Esophagus (tissue), 2 donors: Measurements from ENCODE around the gene KANK2. TPM values are rescaled to one million over a fixed set of nuclear protein-coding genes. Genes with fewer than 3 reads are reported as not detected.
"Not testable (repeated sequence)": the region's sequence is repeated elsewhere in the genome, so short reads cannot be mapped to it uniquely, and the experiment has no call there.

Experiments used
- H3K27ac ChIP-seq, 2 donors: one replicate each; pipeline ENCODE4 v1.5.1; 2013; ENCODE audit warnings: low read depth in 2 of 2, mild to moderate bottlenecking in 2 of 2, inconsistent platforms in 1 of 2, low read length in 1 of 2, moderate library complexity in 1 of 2
- H3K27me3 ChIP-seq, 2 donors: one replicate each; pipeline ENCODE4 v1.6.1; 2013; ENCODE audit warnings: low read length in 2 of 2, control low read depth in 1 of 2, mild to moderate bottlenecking in 1 of 2; ENCODE audit not compliant: insufficient read depth in 2 of 2, control insufficient read depth in 1 of 2
- H3K36me3 ChIP-seq, 2 donors: one replicate each; pipeline ENCODE4 v1.6.1; 2013; ENCODE audit warnings: low read length in 1 of 2; ENCODE audit not compliant: control insufficient read depth in 2 of 2, insufficient read depth in 2 of 2
- H3K4me1 ChIP-seq, 2 donors: one replicate each; pipeline ENCODE4 v1.6.1; 2013; ENCODE audit warnings: low read length in 1 of 2; ENCODE audit not compliant: control insufficient read depth in 2 of 2, insufficient read depth in 2 of 2
- H3K4me3 ChIP-seq, 2 donors: one replicate each; pipeline ENCODE4 v1.5.1; 2013; ENCODE audit warnings: low read length in 2 of 2, mild to moderate bottlenecking in 2 of 2, low read depth in 1 of 2, moderate library complexity in 1 of 2
- H3K9me3 ChIP-seq, 2 donors: one replicate each; pipeline ENCODE4 v1.6.1; 2013; ENCODE audit warnings: mild to moderate bottlenecking in 2 of 2, low read depth in 1 of 2, low read length in 1 of 2, moderate library complexity in 1 of 2; ENCODE audit not compliant: control insufficient read depth in 2 of 2, insufficient read depth in 1 of 2
- WGBS, 2 donors: extraction: QIAGEN DNeasy Blood & Tissue Kit; methylation state at CpG; one replicate each; pipeline ENCODE4 v1.1.7; 2013; 5-methylcytosine and 5-hydroxymethylcytosine counted together
- polyA plus RNA-seq, 2 donors: library from polyadenylated mRNA; stranded (reverse); fragments of 200-250 nt; gene quantifications; one replicate each; pipeline ENCODE4 v1.2.3, GENCODE V29; 2013
- donor health status: healthy with polysubstance abuse.
- donor health status: Bipolar disorder and iron deficiency.

Gene KANK2
- polyA plus RNA-seq, 2 donors = 33.1 to 53.9 TPM

GRCh38 chr19:11192957-11193939 lies 4.1 kb downstream of the KANK2 start:
- Histone ChIP-seq H3K36me3 (peaks cover 0 to 18% of the 10 kb centered on the region in 2 donors), H3K4me3 (no peak overlapping the region), H3K4me1 (peaks cover 0 to 12% of the 10 kb centered on the region in 2 donors), H3K27me3 (no peaks in the 10 kb centered on the region), H3K9me3 (no peaks in the 10 kb centered on the region), H3K27ac (peak overlapping the region; percentile 37 to 57)
- 84 to 87% methylated on average over 68 of the region's 68 CpGs for WGBS, 2 donors

GRCh38 chr19:11191934-11192333 lies 5.4 kb downstream of the KANK2 start:
- peaks cover 0 to 18% of the 10 kb centered on the region in 2 donors for H3K36me3 ChIP-seq
- H3K27ac ChIP-seq = peak overlapping the region in 1 of 2 donors; percentile 53
- peaks cover 0 to 12% of the 10 kb centered on the region in 2 donors for H3K4me1 ChIP-seq

GRCh38 chr19:11191273-11191755 lies 6.0 kb downstream of the KANK2 start:
- no peaks in the 10 kb centered on the region for H3K27me3 ChIP-seq
- H3K4me1 ChIP-seq = peaks cover 0 to 10% of the 10 kb centered on the region in 2 donors
- WGBS, 2 donors = 40 to 46% methylated on average over 8 of the region's 8 CpGs
- H3K36me3 ChIP-seq = peaks cover 0 to 20% of the 10 kb centered on the region in 2 donors
- peak overlapping the region; percentile 41 to 53 for H3K27ac ChIP-seq
- H3K9me3 ChIP-seq = no peaks in the 10 kb centered on the region
- H3K4me3 ChIP-seq = no peak overlapping the region

More at GRCh38 chr19:11191934-11192333, 5.4 kb downstream of the KANK2 start:
- Histone ChIP-seq H3K27me3 (no peaks in the 10 kb centered on the region), H3K9me3 (no peaks in the 10 kb centered on the region), H3K4me3 (no peak overlapping the region)
- 69 to 76% methylated on average over 5 of the region's 5 CpGs for WGBS, 2 donors

- H3K4me3 ChIP-seq = no peak overlapping the region
- H3K36me3 ChIP-seq = peaks cover 0 to 19% of the 10 kb centered on the region in 2 donors
- no peaks in the 10 kb centered on the region for H3K9me3 ChIP-seq
- peaks cover 0 to 10% of the 10 kb centered on the region in 2 donors for H3K4me1 ChIP-seq
- WGBS, 2 donors = 73 to 86% methylated on average over 8 of the region's 8 CpGs
- peak overlapping the region; percentile 39 to 73 for H3K27ac ChIP-seq
- H3K27me3 ChIP-seq = no peaks in the 10 kb centered on the region
Measured at GRCh38 chr19:11190501-11190900, 6.8 kb downstream of the KANK2 start.

GRCh38 chr19:11187441-11187840 lies 9.9 kb downstream of the KANK2 start:
- peaks cover 0 to 4% of the 10 kb centered on the region in 2 donors for H3K36me3 ChIP-seq
- H3K4me1 ChIP-seq = peaks cover 0 to 3% of the 10 kb centered on the region in 2 donors
- H3K27me3 ChIP-seq = no peaks in the 10 kb centered on the region
- no peak overlapping the region for H3K4me3 ChIP-seq
- H3K27ac ChIP-seq = no peak overlapping the region
- no peaks in the 10 kb centered on the region for H3K9me3 ChIP-seq
- WGBS, 2 donors = 87 to 89% methylated on average over 9 of the region's 9 CpGs

GRCh38 chr19:11182994-11183393 lies 14.4 kb downstream of the KANK2 start:
- Histone ChIP-seq H3K27ac (no peak overlapping the region), H3K4me3 (no peak overlapping the region), H3K27me3 (no peaks in the 10 kb centered on the region), H3K9me3 (no peaks in the 10 kb centered on the region), H3K4me1 (no peaks in the 10 kb centered on the region), H3K36me3 (peaks cover 0 to 2% of the 10 kb centered on the region in 2 donors)
- WGBS, 2 donors = 65 to 74% methylated on average over 1 of the region's 1 CpG

GRCh38 chr19:11181488-11181887 lies 15.9 kb downstream of the KANK2 start:
- Histone ChIP-seq H3K9me3 (no peaks in the 10 kb centered on the region), H3K27ac (peak overlapping the region in 1 of 2 donors; percentile 38), H3K4me1 (no peaks in the 10 kb centered on the region), H3K36me3 (peaks cover 0 to 3% of the 10 kb centered on the region in 2 donors), H3K27me3 (no peaks in the 10 kb centered on the region), H3K4me3 (no peak overlapping the region)
- WGBS, 2 donors = 92 to 95% methylated on average over 4 of the region's 4 CpGs

- not testable (repeated sequence) for H3K9me3 ChIP-seq, H3K36me3 ChIP-seq, H3K4me3 ChIP-seq, H3K27me3 ChIP-seq, H3K4me1 ChIP-seq
- WGBS, 2 donors = 78 to 82% methylated on average over 8 of the region's 8 CpGs
- H3K27ac ChIP-seq = peak overlapping the region in 1 of 2 donors; percentile 56
Measured at GRCh38 chr19:11180975-11181374, 16.4 kb downstream of the KANK2 start.

GRCh38 chr19:11180346-11180745 lies 17.0 kb downstream of the KANK2 start:
- no peaks in the 10 kb centered on the region for H3K9me3 ChIP-seq
- peaks cover 3 to 11% of the 10 kb centered on the region in 2 donors for H3K36me3 ChIP-seq
- H3K4me3 ChIP-seq = no peak overlapping the region
- H3K27ac ChIP-seq = peak overlapping the region; percentile 3 to 56
- H3K27me3 ChIP-seq = no peaks in the 10 kb centered on the region
- no peaks in the 10 kb centered on the region for H3K4me1 ChIP-seq
- 57 to 65% methylated on average over 8 of the region's 8 CpGs for WGBS, 2 donors
